Measurements from ENCODE around the gene GK. TPM values are rescaled to one million over a fixed set of nuclear protein-coding genes. Genes with fewer than 3 reads are reported as not detected.

The GK gene
- total and polyA plus RNA-seq, 2 of the 8 experiments (the other 6 are each of a cell fraction or from before 2014, with no cell fraction given), result 2.9 to 11.2 TPM

DNA sequence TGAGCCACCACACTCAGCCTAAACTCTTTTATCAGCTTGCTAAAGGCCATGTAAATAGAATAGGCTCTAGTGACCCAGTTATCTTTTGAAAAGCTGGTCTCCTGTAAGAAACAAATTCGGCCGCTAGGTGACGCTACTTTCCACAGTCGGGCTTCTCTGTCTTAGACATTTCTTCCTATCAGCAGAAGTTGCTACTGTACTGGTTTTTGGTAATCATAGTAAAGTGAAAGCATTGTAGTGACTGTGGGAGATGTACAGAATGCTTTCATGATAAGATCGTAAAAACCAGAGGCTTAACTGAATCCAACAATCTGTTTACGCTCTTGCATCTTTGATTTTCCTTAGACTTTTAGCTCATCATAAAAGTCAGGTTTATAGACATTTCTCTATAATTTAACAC, 82.6 kb downstream of the GK start:
- 15% methylated on average over 6 of the region's 6 CpGs; no CpG with 5 or more reads in 1 of the 2 experiments for WGBS, 2 experiments (ENCODE audit: extremely low coverage in 1 of 2, insufficient coverage in 1 of 2, insufficient read length in 1 of 2, insufficient replicate concordance in 2 of 2, low coverage in 1 of 2, low lambda C conversion rate in 2 of 2, missing lambda C conversion rate in 1 of 2)
- Histone ChIP-seq H2BK20ac (ENCODE audit: low read length) (no peak overlapping the region), H3K56ac (replicated peaks; ENCODE audit: insufficient read length, low read depth, low read length) (no peak overlapping the region), H3K36me3 (ENCODE audit: control insufficient read depth in 2 of 4, insufficient read depth in 4 of 4, low read length in 3 of 4) (no peaks in the 10 kb centered on the region), H2BK15ac (ENCODE audit: low read length) (no peak overlapping the region), H3K4ac (replicated peaks; ENCODE audit: insufficient read length, low read depth, low read length) (no peak overlapping the region), H3K27me3 (replicated peaks in 1 of 4; ENCODE audit: control insufficient read depth in 3 of 4, extremely low read depth in 1 of 4, insufficient read depth in 3 of 4, low read length in 3 of 4) (no peaks in the 10 kb centered on the region), H4K91ac (replicated peaks; ENCODE audit: insufficient read length, low read length) (no peak overlapping the region), H3K4me3 (ENCODE audit: extremely low read depth in 1 of 4, insufficient read depth in 2 of 4, low read depth in 3 of 4, low read length in 4 of 4) (no peak overlapping the region), H4K5ac (ENCODE audit: insufficient read length, low read depth, low read length) (no peak overlapping the region), H4K20me1 (replicated peaks in 1 of 2; ENCODE audit: control insufficient read depth in 1 of 2, insufficient read depth in 2 of 2, low read length in 2 of 2) (no peaks in the 10 kb centered on the region), H2AFZ (ENCODE audit: low read length) (no peak overlapping the region), H3K23ac (ENCODE audit: insufficient read length) (no peak overlapping the region), H3K79me1 (ENCODE audit: low read depth, low read length) (no peaks in the 10 kb centered on the region), H3K23me2 (ENCODE audit: low read depth, low read length) (no peaks in the 10 kb centered on the region), H3K9me3 (ENCODE audit: insufficient read depth in 2 of 2, low read depth in 1 of 2, low read length in 1 of 2) (no peaks in the 10 kb centered on the region), H2BK12ac (ENCODE audit: low read depth, low read length) (no peak overlapping the region), H3K4me1 (replicated peaks in 1 of 4; ENCODE audit: control insufficient read depth in 3 of 4, insufficient read depth in 4 of 4, low read length in 3 of 4) (no peaks in the 10 kb centered on the region), H3K4me2 (ENCODE audit: insufficient read depth in 1 of 2, low read depth in 2 of 2, low read length in 2 of 2) (no peak overlapping the region), H4K8ac (ENCODE audit: extremely low read depth, insufficient read depth, low read length) (no peak overlapping the region), H2AK5ac (ENCODE audit: low read depth, low read length) (no peak overlapping the region), H2BK5ac (ENCODE audit: low read depth, low read length) (no peak overlapping the region), H3K18ac (ENCODE audit: extremely low read depth, low read length) (no peak overlapping the region), H3K27ac (ENCODE audit: low read depth, low read length) (no peak overlapping the region), H2BK120ac (replicated peaks; ENCODE audit: low read depth, low read length) (no peak overlapping the region), H3K79me2 (ENCODE audit: control insufficient read depth in 1 of 2, insufficient read depth in 2 of 2, low read length in 2 of 2) (no peaks in the 10 kb centered on the region), H3K14ac (ENCODE audit: insufficient read length) (no peak overlapping the region), H3K9ac (replicated peaks in 1 of 4; ENCODE audit: extremely low read depth in 1 of 4, low read depth in 3 of 4, low read length in 3 of 4) (no peak overlapping the region)
- ChIA-PET POLR2A (ENCODE audit: partially characterized antibody) (no interaction called here), CTCF (ENCODE audit: partially characterized antibody) (interaction anchor here (0.7 to 3.5 kb wide), 24 partner anchors 9 to 236 kb away, joined by 3 to 22 read pairs (median 4); no protein-coding TSS in a partner anchor)
- peak; percentile 25 to 76 for DNase-seq (ENCODE audit: low read depth in 1 of 2, low spot score in 2 of 2)
- no peak for FAIRE-seq
- TF ChIP-seq RAD21 (IDR thresholded peaks at IDR 0.05 in 1 of 2, conservative IDR thresholded peaks at IDR 0.05 in 1 of 2; ENCODE audit: low read depth in 2 of 2, low read length in 2 of 2) (peak; percentile 81 to 89), CEBPB (IDR thresholded peaks at IDR 0.05; ENCODE audit: low read depth, low read length) (no peak), ASH2L (IDR thresholded peaks at IDR 0.05; ENCODE audit: low read length) (no peak)
- TF ChIP-seq, protein P1, sequence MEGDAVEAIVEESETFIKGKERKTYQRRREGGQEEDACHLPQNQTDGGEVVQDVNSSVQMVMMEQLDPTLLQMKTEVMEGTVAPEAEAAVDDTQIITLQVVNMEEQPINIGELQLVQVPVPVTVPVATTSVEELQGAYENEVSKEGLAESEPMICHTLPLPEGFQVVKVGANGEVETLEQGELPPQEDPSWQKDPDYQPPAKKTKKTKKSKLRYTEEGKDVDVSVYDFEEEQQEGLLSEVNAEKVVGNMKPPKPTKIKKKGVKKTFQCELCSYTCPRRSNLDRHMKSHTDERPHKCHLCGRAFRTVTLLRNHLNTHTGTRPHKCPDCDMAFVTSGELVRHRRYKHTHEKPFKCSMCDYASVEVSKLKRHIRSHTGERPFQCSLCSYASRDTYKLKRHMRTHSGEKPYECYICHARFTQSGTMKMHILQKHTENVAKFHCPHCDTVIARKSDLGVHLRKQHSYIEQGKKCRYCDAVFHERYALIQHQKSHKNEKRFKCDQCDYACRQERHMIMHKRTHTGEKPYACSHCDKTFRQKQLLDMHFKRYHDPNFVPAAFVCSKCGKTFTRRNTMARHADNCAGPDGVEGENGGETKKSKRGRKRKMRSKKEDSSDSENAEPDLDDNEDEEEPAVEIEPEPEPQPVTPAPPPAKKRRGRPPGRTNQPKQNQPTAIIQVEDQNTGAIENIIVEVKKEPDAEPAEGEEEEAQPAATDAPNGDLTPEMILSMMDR (IDR thresholded peaks at IDR 0.05; ENCODE audit: control extremely low read depth in 1 of 3, insufficient read depth in 1 of 3, low read depth in 1 of 3, low read length in 3 of 3), result peak in 2 of 3 experiments; percentile 64 to 69; a peak in 3 of 4 replicates

All from H1 (cell line).